Pancreas (tissue), 10 donors: ENCODE results near the gene NEU2. TPM values are rescaled to one million over a fixed set of nuclear protein-coding genes. Genes with fewer than 3 reads are reported as not detected.
A peak's percentile ranks its signal among the peaks of the same experiment; 100 is the strongest.

Experiments
- ATAC-seq, 4 donors: fragments of 200-7000 bp; cut with Tn5 transposase; one replicate each; pipeline versions ENCODE4 v1.8.0 to v1.9.1; 2020; ENCODE audit warnings: mild to moderate bottlenecking in 4 of 4, moderate library complexity in 4 of 4
- DNase-seq, 6 donors: peaks; one replicate each; pipeline ENCODE4 v3.0.0-alpha.2; 2020
- FAIRE-seq: peaks from 2 replicates; lab custom pipeline; 2012; peaks lifted over from hg19 to GRCh38; lab: Jason Lieb, UNC
- H3K27ac ChIP-seq, 4 donors: fragments of 200-600 bp; sonication (generic); 1 replicate in 3 of 4; 2 replicates in 1 of 4; pipeline versions ENCODE4 v1.5.0 to v1.8.0; 2020
- H3K27me3 ChIP-seq, 4 donors: fragments of 200-600 bp; one replicate each; pipeline ENCODE4 v1.8.0; 2021
- H3K36me3 ChIP-seq, 3 donors: fragments of 200-600 bp; sonication (generic) in 1 of 3; one replicate each; pipeline versions ENCODE4 v1.5.0 to v1.8.0; 2020 to 2021
- H3K4me1 ChIP-seq, 3 donors: fragments of 200-600 bp; one replicate each; pipeline ENCODE4 v1.8.0; 2021
- H3K4me3 ChIP-seq, 4 donors: fragments of 200-600 bp; sonication (generic) in 2 of 4; one replicate each; pipeline versions ENCODE4 v1.5.0 to v1.8.0; 2020 to 2021
- H3K9me3 ChIP-seq, 4 donors: fragments of 200-600 bp; one replicate each; pipeline ENCODE4 v1.8.0; 2021
- CTCF ChIP-seq, 4 donors: fragments of 200-600 bp; sonication (generic) in 3 of 4; IDR thresholded peaks; one replicate each; pipeline versions ENCODE4 v1.5.0 to v1.8.0; 2021; ENCODE audit warnings: antibody characterized with exemption in 4 of 4
- WGBS, 2 donors: extraction: QIAGEN DNeasy Blood & Tissue Kit; methylation state at CpG; one replicate each; pipeline ENCODE4 v1.1.7; 2013; 5-methylcytosine and 5-hydroxymethylcytosine counted together
- intact Hi-C, 3 donors: fragments of 100-400 bp; cut with DNase I; formaldehyde crosslinking; loops; one replicate each; pipeline versions ENCODE4 v1.11.1 to v1.14.2; 2022
- polyA plus RNA-seq, 2 donors: library from polyadenylated mRNA; stranded (reverse); fragments of 200-250 nt; gene quantifications; one replicate each; pipeline ENCODE4 v1.2.3, GENCODE V29; 2013
- total RNA-seq, 6 donors: library from RNA; stranded (reverse); fragmentation: NEBNext Ultra II Directional in 4 of 6; extraction: Animal tissue kit (Norgen Biotek cat#: 25700) in 4 of 6; gene quantifications; one replicate each; pipeline versions ENCODE4 v1.2.1 to v1.2.4, GENCODE V29; 2021 to 2023
- donor health status: healthy with polysubstance abuse.
- donor health status: DM: no; HTN: no; CAD: no; lungs with moderate emphysema.
- donor health status: DM: no; HTN: no; CAD: no.
- donor health status: control.
- donor health status: control.
- donor health status: Bipolar disorder and iron deficiency.
- donor health status: DM: yes; HTN: yes; CAD: no.
- donor health status: DM: no; HTN: no; CAD: no.
- donor health status: DM: no; HTN: no; CAD: no.
- donor health status: DM: yes; HTN: yes; CAD: no.

Gene NEU2
- total and polyA plus RNA-seq, 8 donors, result not detected

- H3K4me1 ChIP-seq, result no peaks in the 10 kb centered on the region
- H3K27ac ChIP-seq, result no peak overlapping the region
- H3K27me3 ChIP-seq, result no peaks in the 10 kb centered on the region
- no peak for ATAC-seq
- DNase-seq, result peak in 2 of 6 donors; percentile 2 to 26
- H3K4me3 ChIP-seq, result no peak overlapping the region
- FAIRE-seq, result no peak
- H3K36me3 ChIP-seq, result no peaks in the 10 kb centered on the region
- intact Hi-C loops, result no loop called here
- H3K9me3 ChIP-seq, result no peaks in the 10 kb centered on the region
- WGBS, 2 donors, result 93 to 98% methylated on average over 6 of the region's 6 CpGs
- TF ChIP-seq CTCF (IDR thresholded peaks at IDR 0.05), result no peak
Measured at GRCh38 chr2:233005096-233005495, 27.4 kb upstream of the NEU2 start.

- 93 to 98% methylated on average over 6 of the region's 6 CpGs for WGBS, 2 donors
- Histone ChIP-seq H3K27ac (no peak overlapping the region), H3K27me3 (no peaks in the 10 kb centered on the region), H3K36me3 (no peaks in the 10 kb centered on the region), H3K9me3 (no peaks in the 10 kb centered on the region), H3K4me1 (peaks cover 0 to 3% (median 0%) of the 10 kb centered on the region in 3 donors), H3K4me3 (no peak overlapping the region)
- DNase-seq (peak in 1 of 6 donors; percentile 2), FAIRE-seq (no peak), ATAC-seq (no peak)
- TF ChIP-seq CTCF (IDR thresholded peaks at IDR 0.05), result no peak
- intact Hi-C loops, result no loop called here
Measured at GRCh38 chr2:233006648-233007047, 25.8 kb upstream of the NEU2 start.

GRCh38 chr2:233007270-233007669 lies 25.2 kb upstream of the NEU2 start:
- no peaks in the 10 kb centered on the region for H3K27me3 ChIP-seq
- DNase-seq (peak in 1 of 6 donors; percentile 6), ATAC-seq (no peak), FAIRE-seq (no peak)
- intact Hi-C loops, result no loop called here
- no peak overlapping the region for H3K27ac ChIP-seq
- peaks cover 0 to 9% (median 2%) of the 10 kb centered on the region in 3 donors for H3K4me1 ChIP-seq
- H3K9me3 ChIP-seq, result no peaks in the 10 kb centered on the region
- WGBS, 2 donors, result 83 to 92% methylated on average over 7 of the region's 7 CpGs
- no peak for TF ChIP-seq CTCF (IDR thresholded peaks at IDR 0.05)
- H3K36me3 ChIP-seq, result no peaks in the 10 kb centered on the region
- no peak overlapping the region for H3K4me3 ChIP-seq

- ATAC-seq (no peak), DNase-seq (peak in 1 of 6 donors; percentile 1), FAIRE-seq (no peak)
- H3K27me3 ChIP-seq, result no peaks in the 10 kb centered on the region
- H3K36me3 ChIP-seq, result no peaks in the 10 kb centered on the region
- intact Hi-C loops, result no loop called here
- no peak overlapping the region for H3K4me3 ChIP-seq
- no peak overlapping the region for H3K27ac ChIP-seq
- WGBS, 2 donors, result 55 to 66% methylated on average over 3 of the region's 3 CpGs
- no peaks in the 10 kb centered on the region for H3K9me3 ChIP-seq
- TF ChIP-seq CTCF (IDR thresholded peaks at IDR 0.05), result no peak
- peaks cover 0 to 12% (median 7%) of the 10 kb centered on the region in 3 donors for H3K4me1 ChIP-seq
Measured at GRCh38 chr2:233007739-233008138, 24.7 kb upstream of the NEU2 start.

- Histone ChIP-seq H3K9me3 (no peaks in the 10 kb centered on the region), H3K27me3 (no peaks in the 10 kb centered on the region), H3K4me1 (peaks cover 4 to 20% (median 7%) of the 10 kb centered on the region in 3 donors), H3K36me3 (no peaks in the 10 kb centered on the region), H3K4me3 (no peak overlapping the region), H3K27ac (no peak overlapping the region)
- intact Hi-C loops, result no loop called here
- DNase-seq (no peak), FAIRE-seq (no peak), ATAC-seq (no peak)
- TF ChIP-seq CTCF (IDR thresholded peaks at IDR 0.05), result no peak
- WGBS, 2 donors, result 98 to 99% methylated on average over 3 of the region's 3 CpGs
Measured at GRCh38 chr2:233009661-233010060, 22.8 kb upstream of the NEU2 start.
